Stomach smooth muscle (tissue), 2 donors: ENCODE measurements around the gene CCDC90B.
A peak's percentile ranks its signal among the peaks of the same experiment; 100 is the strongest.
"Not testable (repeated sequence)": the region's sequence is repeated elsewhere in the genome, so short reads cannot be mapped to it uniquely, and the experiment has no call there.

Experiments used
- H3K27ac ChIP-seq: one replicate; pipeline ENCODE4 v1.7.0; 2013; ENCODE audit warnings: mild to moderate bottlenecking, low read length, inconsistent platforms
- H3K27me3 ChIP-seq, 2 donors: one replicate each; pipeline ENCODE4 v1.7.0; 2013; ENCODE audit warnings: low read length in 2 of 2; ENCODE audit not compliant: insufficient read depth in 2 of 2, control insufficient read depth in 1 of 2
- H3K36me3 ChIP-seq, 2 donors: one replicate each; pipeline ENCODE4 v1.7.0; 2013; ENCODE audit warnings: low read length in 2 of 2; ENCODE audit not compliant: control insufficient read depth in 2 of 2, insufficient read depth in 2 of 2
- H3K4me1 ChIP-seq: one replicate; pipeline ENCODE4 v1.7.0; 2013; ENCODE audit warnings: low read length; ENCODE audit not compliant: control insufficient read depth, insufficient read depth
- H3K4me3 ChIP-seq, 2 donors: one replicate each; pipeline ENCODE4 v1.7.0; 2013; ENCODE audit warnings: low read length in 2 of 2
- H3K9ac ChIP-seq, 2 donors: one replicate each; pipeline ENCODE4 v1.7.0; 2013; ENCODE audit warnings: low read length in 2 of 2, mild to moderate bottlenecking in 1 of 2
- H3K9me3 ChIP-seq, 2 donors: one replicate each; pipeline ENCODE4 v1.7.0; 2013; ENCODE audit warnings: low read length in 2 of 2; ENCODE audit not compliant: control insufficient read depth in 2 of 2
- donor health status: healthy.
- donor health status: Pancreatic carcinoma.

CCDC90B gene

GRCh38 chr11:83285771-83286528 is at the start of gene CCDC90B:
Gene CCDC90B (minus strand): TSS chr11:83286367. CDS start chr11:83285972, 395 bp downstream.
- H3K9ac ChIP-seq, result peak within 1 kb of the TSS; percentile 94 to 99

GRCh38 chr11:83335446-83336070 is 49.4 kb upstream of the CCDC90B start:
- Histone ChIP-seq H3K9ac (no peak overlapping the region), H3K27me3 (no peaks in the 10 kb centered on the region), H3K4me1 (no peaks in the 10 kb centered on the region), H3K27ac (no peak overlapping the region), H3K4me3 (no peak overlapping the region), H3K36me3 (no peaks in the 10 kb centered on the region), H3K9me3 (no peaks in the 10 kb centered on the region)

More at GRCh38 chr11:83285771-83286528, at the start of gene CCDC90B:
- Histone ChIP-seq H3K27ac (peak within 1 kb of the TSS; percentile 98), H3K4me1 (peaks cover 6% of the 10 kb centered on the region), H3K9me3 (no peaks in the 10 kb centered on the region), H3K27me3 (no peaks in the 10 kb centered on the region), H3K4me3 (peak within 1 kb of the TSS; percentile 76 to 97), H3K36me3 (no peaks in the 10 kb centered on the region)

GRCh38 chr11:83330303-83330702 is 44.1 kb upstream of the CCDC90B start:
- no peaks in the 10 kb centered on the region for H3K36me3 ChIP-seq
- no peak overlapping the region for H3K4me3 ChIP-seq
- H3K27ac ChIP-seq, result no peak overlapping the region
- H3K27me3 ChIP-seq, result no peaks in the 10 kb centered on the region
- H3K9ac ChIP-seq, result no peak overlapping the region
- no peaks in the 10 kb centered on the region for H3K9me3 ChIP-seq
- no peaks in the 10 kb centered on the region for H3K4me1 ChIP-seq

DNA sequence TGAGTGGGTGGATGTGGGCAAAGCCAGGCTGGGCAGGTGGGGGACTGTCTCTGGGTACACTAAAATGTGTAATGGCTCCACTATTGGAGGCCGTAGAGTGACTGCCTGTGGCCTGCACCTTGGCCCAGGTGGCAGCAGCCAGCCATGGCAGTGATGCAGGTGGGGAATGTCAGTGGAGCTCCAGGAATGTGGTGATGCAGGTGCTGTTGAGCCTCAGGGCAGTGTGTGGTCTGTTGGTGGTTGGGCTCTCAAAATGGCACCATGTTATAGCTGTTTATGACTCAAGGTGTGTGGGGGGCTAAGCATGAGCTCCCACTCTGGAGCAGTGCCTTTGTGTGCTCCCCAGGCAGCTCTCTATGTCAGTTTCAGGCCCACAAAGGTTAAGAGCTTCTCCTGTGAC is 40.2 kb upstream of the CCDC90B start:
- no peaks in the 10 kb centered on the region for H3K27me3 ChIP-seq
- no peaks in the 10 kb centered on the region for H3K36me3 ChIP-seq
- H3K9ac ChIP-seq, result no peak overlapping the region
- H3K27ac ChIP-seq, result no peak overlapping the region
- H3K9me3 ChIP-seq, result no peaks in the 10 kb centered on the region
- no peaks in the 10 kb centered on the region for H3K4me1 ChIP-seq
- no peak overlapping the region for H3K4me3 ChIP-seq

GRCh38 chr11:83319346-83319745 is 33.2 kb upstream of the CCDC90B start:
- Histone ChIP-seq H3K4me1 (no peaks in the 10 kb centered on the region), H3K4me3 (no peak overlapping the region), H3K9ac (no peak overlapping the region), H3K9me3 (no peaks in the 10 kb centered on the region), H3K27me3 (no peaks in the 10 kb centered on the region), H3K27ac (no peak overlapping the region), H3K36me3 (no peaks in the 10 kb centered on the region)

DNA sequence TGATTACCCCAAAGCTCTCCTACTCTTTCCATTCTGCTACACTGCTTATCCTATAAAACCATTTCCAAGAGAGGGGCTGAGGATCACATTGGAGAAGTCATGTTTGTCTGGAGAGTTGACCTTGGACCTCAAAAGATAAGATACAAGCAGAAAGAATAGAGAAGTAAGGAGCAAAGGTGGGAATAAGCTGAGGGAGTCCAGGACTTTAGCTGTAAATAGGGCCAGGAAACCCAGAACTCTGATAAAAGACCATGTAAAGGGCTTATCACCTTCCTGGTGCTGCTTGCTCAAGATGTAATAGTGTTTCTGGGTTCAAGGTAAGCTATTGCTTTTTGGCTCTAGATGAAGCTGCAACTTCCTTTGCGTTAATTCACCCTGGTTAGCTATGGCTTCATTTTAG is 32.8 kb upstream of the CCDC90B start:
- H3K36me3 ChIP-seq, result no peaks in the 10 kb centered on the region
- no peaks in the 10 kb centered on the region for H3K9me3 ChIP-seq
- H3K9ac ChIP-seq, result no peak overlapping the region
- H3K4me1 ChIP-seq, result no peaks in the 10 kb centered on the region
- H3K27me3 ChIP-seq, result no peaks in the 10 kb centered on the region
- no peak overlapping the region for H3K27ac ChIP-seq
- H3K4me3 ChIP-seq, result no peak overlapping the region

GRCh38 chr11:83317757-83318690 is 31.9 kb upstream of the CCDC90B start:
- Histone ChIP-seq H3K4me1 (no peaks in the 10 kb centered on the region), H3K36me3 (no peaks in the 10 kb centered on the region), H3K27me3 (no peaks in the 10 kb centered on the region), H3K9ac (no peak overlapping the region), H3K27ac (no peak overlapping the region), H3K9me3 (no peaks in the 10 kb centered on the region), H3K4me3 (no peak overlapping the region)

DNA sequence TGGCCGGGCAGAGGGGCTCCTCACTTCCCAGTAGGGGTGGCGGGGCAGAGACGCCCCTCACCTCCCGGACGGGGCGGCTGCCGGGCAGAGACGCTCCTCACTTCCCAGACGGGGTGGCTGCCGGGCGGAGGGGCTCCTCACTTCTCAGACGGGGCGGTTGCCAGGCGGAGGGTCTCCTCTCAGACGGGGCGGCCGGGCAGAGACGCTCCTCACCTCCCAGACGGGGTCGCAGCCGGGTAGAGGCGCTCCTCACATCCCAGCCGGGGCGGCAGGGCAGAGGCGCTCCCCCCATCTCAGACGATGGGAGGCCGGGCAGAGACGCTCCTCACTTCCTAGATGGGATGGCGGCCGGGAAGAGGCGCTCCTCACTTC is 30.7 kb upstream of the CCDC90B start:
- not testable (repeated sequence) for H3K9me3 ChIP-seq, H3K27me3 ChIP-seq, H3K36me3 ChIP-seq, H3K4me3 ChIP-seq, H3K9ac ChIP-seq, H3K4me1 ChIP-seq, H3K27ac ChIP-seq

DNA sequence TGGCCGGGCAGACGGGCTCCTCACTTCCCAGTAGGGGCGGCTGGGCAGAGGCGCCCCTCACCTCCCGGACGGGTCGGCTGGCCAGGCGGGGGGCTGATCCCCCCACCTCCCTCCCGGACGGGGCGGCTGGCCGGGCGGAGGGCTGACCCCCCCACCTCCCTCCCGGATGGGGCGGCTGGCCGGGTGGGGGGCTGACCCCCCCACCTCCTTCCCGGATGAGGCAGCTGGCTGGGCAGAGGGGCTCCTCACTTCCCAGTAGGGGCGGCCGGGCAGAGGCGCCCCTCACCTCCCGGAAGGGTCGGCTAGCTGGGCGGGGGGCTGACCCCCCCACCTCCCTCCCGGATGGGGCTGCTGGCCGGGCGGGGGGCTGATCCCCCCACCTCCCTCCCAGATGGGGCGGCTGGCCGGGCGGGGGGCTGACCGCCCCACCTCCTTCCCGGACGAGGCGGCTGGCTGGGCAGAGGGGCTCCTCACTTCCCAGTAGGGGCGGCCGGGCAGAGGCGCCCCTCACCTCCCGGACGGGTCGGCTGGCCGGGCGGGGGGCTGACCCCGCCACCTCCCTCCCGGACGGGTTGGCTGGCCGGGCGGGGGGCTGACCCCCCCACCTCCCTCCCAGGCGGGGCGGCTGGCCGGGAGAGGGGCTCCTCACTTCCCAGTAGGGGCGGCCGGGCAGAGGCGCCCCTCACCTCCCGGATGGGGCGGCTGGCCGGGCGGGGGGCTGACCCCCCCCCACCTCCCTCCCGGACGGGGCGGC is 30.2 kb upstream of the CCDC90B start:
- not testable (repeated sequence) for H3K9me3 ChIP-seq, H3K36me3 ChIP-seq, H3K27ac ChIP-seq, H3K27me3 ChIP-seq, H3K4me3 ChIP-seq, H3K9ac ChIP-seq, H3K4me1 ChIP-seq

DNA sequence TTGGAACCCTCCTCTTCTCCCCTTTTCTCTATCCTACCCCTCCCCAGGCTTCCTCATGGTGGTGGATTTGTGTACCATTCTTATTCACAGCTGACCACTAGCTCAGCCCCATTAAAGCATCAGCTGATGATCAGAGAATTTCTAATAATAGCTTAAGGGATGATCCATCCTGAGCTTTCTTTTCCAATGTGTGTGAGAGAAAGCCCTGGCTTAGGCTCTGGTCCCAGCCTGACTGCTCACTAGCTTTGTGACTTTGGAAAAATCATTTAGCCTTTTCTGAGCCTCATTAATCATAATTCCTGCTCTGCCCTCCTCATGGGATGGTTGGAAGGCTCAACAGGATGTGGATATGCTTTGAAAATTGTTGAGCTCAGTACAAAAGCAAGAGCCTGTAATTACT is 26.3 kb upstream of the CCDC90B start:
- H3K9me3 ChIP-seq, result no peaks in the 10 kb centered on the region
- H3K36me3 ChIP-seq, result no peaks in the 10 kb centered on the region
- no peaks in the 10 kb centered on the region for H3K4me1 ChIP-seq
- H3K4me3 ChIP-seq, result no peak overlapping the region
- no peaks in the 10 kb centered on the region for H3K27me3 ChIP-seq
- no peak overlapping the region for H3K27ac ChIP-seq
- no peak overlapping the region for H3K9ac ChIP-seq
